HG03060 (cell line): ENCODE measurements around the gene SLC44A2.

Experiments used
- ATAC-seq: cut with Tn5 transposase; IDR thresholded peaks from one replicate; pipeline ENCODE4 v1.9.1; 2021; ENCODE audit warnings: low read depth, moderate number of reproducible peaks; ENCODE audit not compliant: unreplicated experiment

The SLC44A2 gene

DNA sequence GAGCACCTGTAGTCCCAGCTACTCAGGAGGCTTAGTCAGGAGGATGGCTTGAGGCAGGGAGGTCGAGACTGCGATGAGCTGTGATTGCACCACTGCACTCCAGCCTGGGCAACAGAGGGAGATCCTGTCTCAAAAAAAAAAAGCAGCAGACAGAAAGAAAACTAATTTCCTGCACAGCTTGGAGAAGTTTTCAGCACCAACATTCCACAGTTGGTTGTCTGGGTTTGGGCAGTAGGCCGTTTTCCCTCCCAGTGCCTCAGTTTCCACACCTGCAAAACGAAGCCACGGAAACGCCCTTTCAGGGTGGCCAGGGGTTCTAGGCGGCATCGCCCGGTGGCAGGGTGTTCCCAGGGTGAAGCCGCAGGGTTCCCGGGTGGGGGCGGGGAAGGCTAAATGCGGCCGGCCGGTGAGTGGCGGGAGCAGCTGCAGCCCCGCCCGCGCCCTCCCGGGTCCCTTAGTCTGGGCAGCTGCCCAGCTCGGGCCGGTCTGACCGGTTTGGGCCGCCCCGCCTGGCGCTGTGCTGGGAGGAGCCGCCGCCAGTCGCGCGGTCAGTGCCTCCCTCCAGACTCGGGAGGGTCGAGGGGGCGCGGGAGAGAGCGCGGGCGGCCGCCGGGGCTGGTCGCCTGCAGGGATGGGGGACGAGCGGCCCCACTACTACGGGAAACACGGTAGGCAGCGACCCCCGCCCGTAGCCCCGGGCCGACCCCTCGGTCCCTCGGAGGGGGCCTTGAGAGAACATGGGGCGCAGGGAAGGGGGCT, at the start of gene SLC44A2:
SLC44A2 (plus strand) TSS at position 551 of the 759 bp plus-strand sequence; CDS start at position 632, 81 bp downstream.
- no peak for ATAC-seq

DNA sequence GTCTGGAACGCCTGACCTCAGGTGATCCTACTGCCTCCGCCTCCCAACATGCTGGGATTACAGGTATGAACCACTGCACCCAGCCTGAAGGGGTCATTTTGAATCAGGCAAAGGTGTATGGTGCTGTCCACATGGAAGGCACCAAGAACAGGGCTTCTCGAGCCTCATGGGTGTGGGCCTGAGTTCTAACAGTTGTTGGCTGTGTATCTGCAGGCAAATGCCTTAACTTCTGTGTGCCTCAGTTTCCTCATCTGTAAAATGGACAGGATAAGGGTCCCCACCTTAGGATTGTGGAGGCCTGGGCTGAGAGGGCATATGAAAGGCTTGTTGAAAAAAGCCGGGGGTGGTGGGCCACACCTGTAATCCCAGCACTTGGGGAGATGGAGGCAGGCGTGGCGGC, 47.4 kb upstream of the SLC44A2 start:
- no peak for ATAC-seq

DNA sequence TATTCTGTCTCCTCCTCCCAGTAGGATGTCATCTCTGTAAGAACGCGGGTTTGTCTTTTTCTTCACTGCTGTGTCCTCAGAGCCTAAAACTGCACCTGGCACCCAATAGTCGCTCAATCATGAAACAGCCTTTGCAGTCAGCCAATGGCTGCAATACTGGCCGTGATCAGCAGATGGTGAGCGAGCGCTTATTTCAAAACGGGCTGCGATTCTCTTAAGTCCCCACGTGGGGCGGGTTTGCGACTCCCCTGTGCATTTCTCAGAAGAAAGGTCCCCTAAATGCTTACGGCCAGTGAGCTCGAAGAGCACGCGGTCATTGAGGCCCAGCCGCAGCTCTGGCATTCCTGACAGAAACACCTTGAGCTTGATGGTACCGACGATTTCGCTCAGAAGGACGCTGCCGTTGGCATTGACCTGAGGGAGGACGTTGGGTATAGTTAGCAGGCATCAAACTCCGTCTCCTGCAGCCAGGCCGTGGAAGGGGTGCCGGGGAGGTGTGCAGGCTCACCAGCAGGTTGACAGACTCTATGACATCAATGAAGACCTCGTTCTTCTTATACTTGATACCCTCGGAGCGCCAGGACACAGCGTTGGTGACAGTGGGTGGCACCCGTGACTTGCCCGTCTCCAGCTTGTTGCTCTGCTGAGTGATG, 44.2 kb upstream of the SLC44A2 start:
- no peak for ATAC-seq

DNA sequence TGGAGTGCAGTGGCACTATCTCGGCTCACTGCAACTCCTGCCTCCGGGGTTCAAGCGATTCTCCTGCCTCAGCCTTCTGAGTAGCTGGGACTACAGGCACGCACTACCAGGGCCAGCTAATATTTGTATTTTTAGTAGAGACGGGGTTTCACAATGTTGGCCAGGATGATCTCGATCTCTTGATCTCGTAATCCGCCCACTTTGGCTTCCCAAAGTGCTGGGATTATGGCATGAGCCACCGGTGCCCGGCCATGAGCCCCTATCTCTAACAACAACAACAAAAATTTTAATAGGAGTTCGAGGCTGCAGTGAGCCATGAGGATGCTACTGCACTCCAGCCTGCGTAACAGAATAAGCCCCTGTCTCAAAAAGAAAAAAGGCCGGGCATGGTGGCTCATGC, 43.3 kb upstream of the SLC44A2 start:
- no peak for ATAC-seq

DNA sequence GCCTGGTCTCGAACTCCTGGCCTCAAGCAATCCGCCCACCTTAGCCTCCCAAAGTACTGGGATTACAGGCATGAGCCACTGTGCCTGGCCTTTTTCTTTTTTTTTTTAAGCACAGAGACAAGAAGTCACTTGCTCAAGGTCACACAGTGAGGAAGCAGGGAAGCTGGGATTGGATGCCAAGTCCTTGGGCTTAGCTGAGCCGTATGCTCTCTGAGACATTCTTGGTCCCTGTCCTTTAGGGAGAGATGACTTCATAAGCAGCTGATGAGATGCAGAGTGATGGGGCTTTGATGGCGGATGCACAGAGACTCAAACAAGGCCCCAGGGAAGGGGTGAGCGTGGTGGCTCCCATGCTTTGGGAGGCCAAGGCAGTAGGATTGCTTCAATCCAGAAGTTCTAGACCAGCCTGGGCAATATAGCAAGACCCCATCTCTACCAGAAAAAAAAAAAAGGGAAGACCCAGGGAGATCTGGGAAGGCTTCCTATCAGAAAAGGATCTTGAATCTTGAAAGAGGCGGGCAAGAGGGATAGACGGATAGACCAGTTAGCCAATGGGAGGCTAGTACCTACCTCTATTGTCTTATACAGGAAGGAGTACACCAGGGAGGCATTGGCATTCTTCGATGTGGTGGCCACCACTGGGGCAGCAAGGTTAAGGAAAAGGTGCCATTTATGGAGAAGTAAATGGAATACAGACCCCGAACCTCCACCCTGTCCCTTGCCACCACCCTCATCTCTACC, 42.1 kb upstream of the SLC44A2 start:
- ATAC-seq = no peak

DNA sequence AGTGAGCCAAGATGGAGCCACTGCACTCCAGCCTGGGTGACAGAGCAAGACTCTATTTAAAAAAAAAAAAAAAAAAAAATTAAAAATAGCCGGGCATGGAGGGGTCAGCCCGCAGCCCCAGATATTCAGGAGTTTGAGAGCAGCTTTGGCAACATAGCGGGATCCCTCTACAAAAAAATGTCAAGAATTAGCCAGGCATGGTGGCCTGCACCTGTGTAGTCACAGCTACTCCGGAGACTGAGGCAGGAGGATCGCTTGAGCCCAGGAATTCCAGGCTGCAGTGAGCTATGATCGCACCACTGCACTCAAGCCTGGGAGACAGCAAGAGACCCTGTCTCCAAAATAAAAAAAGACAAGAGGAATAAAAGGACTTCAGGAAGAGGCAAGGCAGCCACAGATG, 39.0 kb upstream of the SLC44A2 start:
- ATAC-seq = no peak

DNA sequence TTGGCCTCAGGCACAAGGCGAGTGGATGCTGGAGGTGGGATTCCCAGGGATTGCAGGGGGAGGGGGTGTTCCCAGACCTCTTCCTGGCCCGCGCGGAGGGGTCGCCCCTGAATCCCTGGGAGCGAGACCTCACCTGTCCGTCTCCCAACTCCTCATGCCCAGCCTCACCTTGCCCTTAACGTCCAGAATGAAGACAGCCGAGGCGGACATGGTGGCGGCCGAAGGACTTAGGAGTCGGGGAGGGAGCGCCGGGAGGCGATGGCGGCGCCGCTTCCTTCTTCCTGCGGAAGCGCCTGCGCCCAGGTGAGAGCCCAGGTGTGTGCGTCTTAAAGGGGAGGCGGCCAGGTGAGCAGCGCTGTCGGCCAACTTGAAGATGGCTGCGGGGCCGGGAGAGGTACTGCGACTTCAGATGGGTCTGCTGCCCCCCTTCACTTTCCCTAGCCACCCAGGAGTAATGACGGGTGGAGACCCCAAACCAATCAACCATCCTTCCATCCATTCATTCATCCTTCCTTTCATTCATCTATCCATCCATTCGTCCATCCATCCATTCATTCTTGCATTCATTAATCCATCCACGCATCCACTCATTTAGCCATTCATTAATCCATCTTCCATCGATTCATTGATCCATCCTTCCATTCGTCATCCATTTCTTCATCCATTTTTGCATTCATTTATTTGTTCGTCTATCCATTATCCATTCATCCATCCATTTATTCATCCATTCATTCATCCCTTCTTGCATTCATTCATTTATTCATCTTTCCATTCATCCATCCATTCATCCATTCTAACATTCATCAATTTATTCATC, 38.1 kb upstream of the SLC44A2 start, which contains the start of gene AP1M2:
AP1M2 (minus strand) TSS at position 291 of the 817 bp plus-strand sequence; CDS start at position 210, 81 bp downstream.
- ATAC-seq = no peak

DNA sequence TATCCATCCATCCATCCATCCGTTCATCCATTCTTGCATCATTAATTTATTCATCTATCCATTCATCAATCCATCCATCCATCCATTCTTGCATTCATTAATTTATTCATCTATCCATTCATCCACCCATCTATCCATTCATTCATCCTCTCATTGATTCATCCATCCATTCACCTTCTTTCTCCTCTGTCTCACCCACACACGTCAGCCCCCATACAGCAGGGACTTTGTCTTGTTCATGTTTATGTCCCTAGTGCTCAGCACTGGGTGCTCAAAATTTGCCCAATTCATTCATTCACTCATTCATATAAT, 37.6 kb upstream of the SLC44A2 start:
- no peak for ATAC-seq

DNA sequence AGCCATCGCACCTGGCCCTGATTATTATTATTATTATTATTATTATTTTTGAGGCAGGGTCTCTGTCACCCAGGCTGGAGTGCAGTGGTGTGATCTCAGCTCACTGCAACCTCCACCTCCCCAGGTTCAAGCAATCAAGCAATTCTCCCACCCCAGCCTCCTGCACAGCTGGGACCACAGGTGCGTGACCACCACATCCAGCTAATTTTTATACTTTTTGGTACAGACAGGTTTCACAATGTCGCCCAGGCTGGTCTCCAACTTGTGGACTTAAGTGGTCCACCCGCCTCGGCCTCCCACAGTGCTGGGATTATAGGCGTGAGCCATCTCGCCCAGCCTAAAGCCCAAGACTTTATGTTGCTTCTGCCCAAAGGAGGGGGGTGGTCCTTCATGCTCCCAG, 32.2 kb upstream of the SLC44A2 start:
- no peak for ATAC-seq

DNA sequence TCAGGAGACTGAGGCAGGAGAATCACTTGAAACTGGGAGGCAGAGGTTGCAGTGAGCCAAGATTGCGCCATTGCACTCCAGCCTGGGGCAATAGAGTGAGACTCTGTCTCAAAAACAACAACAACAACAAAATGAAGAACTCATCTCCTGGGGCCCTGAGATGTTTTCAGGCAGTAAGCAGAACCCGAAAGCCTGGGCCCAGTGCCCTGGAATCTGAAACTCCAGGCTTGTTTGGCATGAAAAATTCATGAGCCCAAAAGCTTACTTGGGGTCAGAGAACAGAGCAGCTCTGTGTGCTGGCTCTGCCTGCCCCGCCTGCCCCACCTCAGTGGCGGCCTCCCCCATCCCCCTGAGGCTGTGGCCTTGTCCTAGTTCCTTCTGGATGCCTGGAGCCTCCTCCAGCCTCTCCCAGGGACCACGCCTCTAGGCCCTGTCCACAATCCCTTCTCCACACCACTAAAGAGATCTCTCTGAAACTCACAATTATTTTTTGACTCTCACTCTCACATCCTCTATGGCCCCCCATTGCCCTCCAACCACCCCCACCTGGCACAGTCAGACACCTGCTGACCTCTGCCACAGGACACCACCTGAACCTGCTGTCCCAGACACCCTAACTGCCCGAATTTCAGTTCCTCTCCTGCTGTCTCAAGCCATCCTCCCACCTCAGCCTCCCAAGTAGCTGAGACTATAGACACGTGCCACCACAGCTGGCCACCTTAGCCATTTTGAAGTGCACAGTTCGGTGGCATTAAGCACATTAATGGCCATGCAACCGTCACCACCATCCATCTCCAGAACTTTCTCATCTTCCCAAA, 31.3 kb upstream of the SLC44A2 start:
- ATAC-seq = peak; percentile 50

DNA sequence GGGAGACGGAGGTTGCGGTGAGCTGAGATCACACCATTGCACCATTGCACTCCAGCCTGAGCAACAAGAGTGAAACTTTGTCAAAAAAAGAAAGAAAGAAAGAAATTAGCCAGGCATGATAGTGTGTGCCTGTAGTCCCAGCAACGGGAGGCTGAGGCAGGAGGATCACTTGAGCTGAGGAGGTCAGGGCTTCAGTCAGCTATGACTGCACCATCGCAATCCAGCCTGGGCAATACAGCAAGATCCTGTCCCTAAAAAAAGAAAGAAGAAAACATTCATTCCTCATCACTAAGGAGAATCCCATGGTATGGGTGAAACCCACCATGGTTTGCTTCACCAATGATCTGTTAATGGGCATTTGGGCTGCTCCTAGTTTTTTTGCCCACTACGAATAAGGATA, 25.2 kb upstream of the SLC44A2 start:
- no peak for ATAC-seq

DNA sequence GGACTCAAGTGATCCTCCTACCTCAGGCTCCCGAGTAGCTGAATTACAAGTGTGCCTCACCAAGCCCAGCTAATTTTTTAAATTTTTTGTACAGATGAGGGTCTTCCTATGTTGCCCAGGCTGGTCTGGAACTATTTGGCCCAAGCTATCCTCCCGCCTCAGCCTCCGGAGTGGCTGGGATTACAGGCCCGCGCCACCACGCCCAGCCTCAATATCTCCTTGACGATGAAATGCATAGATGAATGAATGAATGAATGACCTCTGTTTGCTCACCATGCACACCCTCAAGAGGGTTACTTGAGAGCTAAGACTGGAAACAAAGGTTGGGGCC, 23.4 kb upstream of the SLC44A2 start:
- ATAC-seq = no peak

DNA sequence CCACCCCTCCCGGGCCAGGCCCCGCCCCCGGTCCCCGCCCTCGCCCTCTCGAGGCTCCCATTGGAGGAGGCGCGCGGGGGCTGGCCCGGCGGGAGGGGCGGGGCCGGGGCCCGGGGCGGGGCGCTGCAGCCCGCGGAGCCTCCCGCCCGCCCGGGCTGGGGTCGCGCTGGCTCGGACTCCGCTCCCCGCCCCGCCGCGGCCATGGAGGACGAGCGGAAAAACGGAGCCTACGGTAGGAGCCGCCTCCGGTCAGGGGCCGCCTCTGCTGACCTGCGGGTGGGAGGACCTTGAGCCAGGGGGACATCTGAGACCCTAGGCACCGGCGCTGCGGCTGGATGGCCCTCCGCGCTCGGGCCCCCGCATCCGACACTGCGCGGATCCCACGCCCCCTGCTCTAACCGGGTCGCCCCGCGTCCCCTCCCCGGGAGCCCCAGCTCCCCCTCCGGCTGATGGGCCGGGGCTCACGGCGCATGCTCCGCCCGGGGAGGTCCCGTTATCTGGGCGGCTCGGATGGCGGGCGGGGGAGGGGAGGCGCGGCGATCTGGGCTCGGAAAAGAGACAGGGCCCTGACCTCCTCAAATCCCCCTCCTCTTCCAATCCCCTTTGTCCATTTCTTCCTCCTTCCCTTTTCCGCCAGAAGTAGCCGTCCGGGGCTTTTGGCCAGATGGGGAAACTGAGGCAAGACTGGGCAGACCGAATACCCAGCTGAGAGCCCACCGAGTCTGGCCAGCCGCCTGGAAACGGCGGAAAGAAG, 22.8 kb upstream of the SLC44A2 start:
- no peak for ATAC-seq

DNA sequence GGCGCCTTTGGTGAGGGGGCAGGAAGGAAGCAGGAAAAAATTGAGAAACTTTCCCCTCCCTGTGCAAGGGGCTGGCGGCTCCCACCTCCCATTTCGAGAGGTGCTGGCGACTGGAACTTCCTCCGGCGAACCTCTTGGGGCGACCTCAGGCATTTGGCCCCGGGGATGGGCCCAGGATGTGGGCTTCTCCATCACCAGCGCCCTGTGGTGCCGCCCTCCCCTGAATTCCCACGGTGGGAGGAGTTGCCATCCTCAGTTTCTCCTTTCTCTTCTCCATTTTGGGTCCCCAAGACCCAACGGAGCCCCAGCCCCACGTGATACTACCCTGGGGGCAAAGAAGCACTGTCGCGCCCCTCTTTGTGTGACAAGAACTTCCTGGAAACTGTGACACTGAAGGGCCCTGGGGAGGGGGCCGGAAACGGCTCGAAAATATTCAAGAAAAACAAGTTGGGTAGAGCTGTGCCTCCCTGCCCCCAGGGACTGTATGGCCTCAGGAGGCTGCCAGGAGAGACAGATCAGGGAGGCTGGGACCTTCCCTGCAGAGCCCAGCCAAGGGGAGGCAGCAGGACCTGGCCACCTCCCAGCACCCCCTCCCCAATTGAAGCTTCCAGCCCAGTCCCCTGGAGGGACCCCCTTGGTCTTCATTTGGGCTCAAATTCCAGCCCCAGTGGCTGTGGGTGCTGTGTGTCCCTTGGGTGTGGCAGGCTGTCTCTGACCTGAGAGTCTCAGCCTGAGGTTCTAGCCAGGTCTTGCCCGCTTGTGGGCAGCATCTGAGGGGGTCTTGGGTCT, 22.1 kb upstream of the SLC44A2 start:
- peak; percentile 36 for ATAC-seq

DNA sequence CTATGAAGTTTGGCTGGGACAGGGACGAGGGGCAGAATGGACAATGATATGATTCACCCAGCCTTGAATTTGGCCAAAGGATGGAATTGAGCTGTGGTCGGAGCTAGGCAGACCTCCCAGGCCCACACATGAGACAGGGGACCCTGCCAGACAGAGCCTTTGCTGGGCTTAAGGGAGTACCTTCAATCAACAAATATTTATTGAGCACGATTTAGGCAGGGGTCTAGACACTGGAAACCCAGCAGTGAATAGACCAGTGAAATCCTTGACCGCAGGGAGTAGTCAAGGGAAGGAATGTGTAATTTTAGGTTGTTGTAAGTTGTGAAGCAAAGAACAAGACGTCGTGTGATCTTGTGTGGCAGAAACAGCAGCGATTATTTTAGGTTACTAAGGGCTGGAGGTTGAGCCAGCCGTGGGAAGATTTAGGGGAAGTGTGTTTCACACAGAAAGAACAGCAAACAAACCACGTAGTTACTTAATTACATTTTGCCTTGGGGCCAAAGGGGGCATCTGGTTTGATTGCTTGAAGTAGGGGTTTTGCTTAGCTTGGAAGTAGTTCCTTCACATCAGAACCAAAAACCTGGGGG, 21.4 kb upstream of the SLC44A2 start:
- ATAC-seq = peak; percentile 18

DNA sequence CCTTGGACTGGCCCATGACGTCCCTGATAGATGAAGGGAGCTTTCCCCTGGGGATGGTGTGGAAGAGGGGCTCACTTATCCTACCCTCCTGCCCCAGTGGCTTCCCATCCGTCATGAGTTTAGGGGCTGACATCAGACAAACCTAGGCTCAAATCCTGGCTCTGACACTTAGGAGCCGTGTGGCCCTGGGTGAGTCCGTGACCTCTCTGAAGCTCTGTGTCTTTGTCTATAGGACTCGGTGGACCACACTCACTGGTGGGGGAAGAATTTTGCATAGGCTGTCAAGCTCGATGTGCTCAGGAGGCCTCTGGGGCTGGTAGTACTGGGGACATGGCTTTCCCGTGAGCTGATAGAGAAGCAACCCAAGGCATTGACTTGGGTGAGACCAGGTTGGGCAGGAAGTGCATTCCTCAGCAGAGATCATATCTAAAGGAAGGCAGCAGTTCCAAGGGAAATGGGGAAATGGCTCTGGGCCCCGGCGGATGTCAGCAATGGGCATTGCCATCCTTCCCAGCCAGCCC, 20.8 kb upstream of the SLC44A2 start:
- ATAC-seq = no peak

DNA sequence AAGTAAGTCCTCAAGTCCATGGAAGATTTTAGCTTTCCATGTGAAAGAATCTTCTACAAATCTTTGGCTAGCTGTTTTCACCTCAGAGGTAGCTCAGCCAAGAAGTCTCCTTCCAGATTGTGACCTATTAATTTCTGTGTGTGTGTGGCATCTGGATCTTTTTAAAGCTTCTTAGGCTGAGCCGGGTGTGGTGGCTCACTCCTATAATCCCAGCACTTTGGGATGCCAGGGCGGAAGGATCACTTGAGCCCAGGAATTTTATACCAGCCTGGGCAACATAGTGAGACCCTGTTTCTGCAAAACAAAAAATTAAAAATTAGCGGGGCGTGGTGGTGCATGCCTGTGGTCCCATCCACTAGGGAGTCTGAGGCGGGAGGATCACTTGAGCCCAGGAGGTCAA, 13.4 kb upstream of the SLC44A2 start:
- no peak for ATAC-seq
